ENCODE results near the gene GNAI2. TPM values are rescaled to one million over a fixed set of nuclear protein-coding genes. Genes with fewer than 3 reads are reported as not detected.
"Not testable (repeated sequence)": the region's sequence is repeated elsewhere in the genome, so short reads cannot be mapped to it uniquely, and the experiment has no call there.

Gene GNAI2
- total RNA-seq, 1 donor, result 596 TPM

GRCh38 chr3:50274371-50275104 is 38.5 kb downstream of the GNAI2 start:
- DNase-seq (ENCODE audit: low read depth in 2 of 3, low spot score in 2 of 3), result peak; percentile 55 to 77 (median 71)

GRCh38 chr3:50275141-50275995 is 39.4 kb downstream of the GNAI2 start:
- DNase-seq (ENCODE audit: low read depth in 2 of 3, low spot score in 2 of 3), result no peak

- DNase-seq (ENCODE audit: low read depth in 2 of 3, low spot score in 2 of 3), result peak in 2 of 3 donors; percentile 58 to 63
These were observed 40.2 kb downstream of the GNAI2 start for GRCh38 chr3:50275996-50276761.

DNA sequence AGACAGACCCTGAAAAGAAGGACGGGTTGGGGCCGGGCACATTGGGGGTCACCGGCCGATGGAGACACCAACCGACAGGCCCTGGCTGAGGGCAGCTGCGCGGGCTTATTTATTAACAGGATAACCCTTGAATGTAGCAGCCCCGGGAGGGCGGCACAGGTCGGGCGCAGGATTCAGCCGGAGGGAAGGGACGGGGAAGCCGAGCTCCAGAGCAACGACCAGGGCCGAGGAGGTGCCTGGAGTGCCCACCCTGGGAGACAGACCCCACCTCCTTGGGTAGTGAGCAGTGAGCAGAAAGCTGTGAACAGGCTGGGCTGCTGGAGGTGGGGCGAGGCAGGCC is 40.7 kb downstream of the GNAI2 start:
- DNase-seq (ENCODE audit: low read depth in 2 of 3, low spot score in 2 of 3), result no peak

DNA sequence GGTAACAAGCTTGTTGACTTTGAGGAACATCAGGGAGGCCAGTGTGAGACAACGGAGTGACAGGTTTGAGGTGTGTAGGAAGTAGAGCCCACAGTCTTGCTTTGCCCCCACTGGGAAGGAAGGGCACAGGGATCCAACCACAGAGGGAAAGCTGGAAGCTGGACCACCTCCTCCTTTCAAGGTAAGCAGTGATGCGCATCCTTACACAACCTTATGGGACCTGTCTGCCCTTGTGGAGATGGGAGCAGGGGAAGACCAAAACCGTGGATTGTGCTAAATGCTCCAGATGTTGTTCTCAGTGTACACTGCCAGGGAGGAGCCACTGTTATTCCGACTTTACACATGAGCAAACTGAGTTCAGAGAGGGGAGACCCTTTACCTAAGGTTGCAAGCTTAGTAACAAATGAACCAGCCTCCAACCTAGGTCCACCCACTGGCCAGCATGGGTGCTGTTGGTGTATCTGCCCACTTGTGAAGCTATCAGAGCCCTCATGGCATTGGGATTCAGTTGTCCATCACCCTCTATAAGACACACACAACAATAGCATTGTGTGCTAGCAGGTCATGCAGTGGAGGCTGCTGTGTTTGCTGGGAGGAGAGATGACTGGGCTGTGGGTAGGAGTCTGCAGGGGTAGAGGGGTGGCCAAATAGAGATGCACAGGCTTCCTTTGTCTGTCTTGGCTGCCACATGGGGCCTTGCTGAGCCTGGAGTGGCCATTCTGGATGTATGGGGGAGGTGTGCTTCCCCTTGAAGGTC is 42.3 kb downstream of the GNAI2 start:
- DNase-seq (ENCODE audit: low read depth in 2 of 3, low spot score in 2 of 3), result no peak

GRCh38 chr3:50278880-50279224 is 42.8 kb downstream of the GNAI2 start, which contains the start of gene LSMEM2:
LSMEM2 (plus strand) TSS chr3:50279087; CDS start chr3:50279114, 27 bp downstream.
- no peak for DNase-seq (ENCODE audit: low read depth in 2 of 3, low spot score in 2 of 3)

DNA sequence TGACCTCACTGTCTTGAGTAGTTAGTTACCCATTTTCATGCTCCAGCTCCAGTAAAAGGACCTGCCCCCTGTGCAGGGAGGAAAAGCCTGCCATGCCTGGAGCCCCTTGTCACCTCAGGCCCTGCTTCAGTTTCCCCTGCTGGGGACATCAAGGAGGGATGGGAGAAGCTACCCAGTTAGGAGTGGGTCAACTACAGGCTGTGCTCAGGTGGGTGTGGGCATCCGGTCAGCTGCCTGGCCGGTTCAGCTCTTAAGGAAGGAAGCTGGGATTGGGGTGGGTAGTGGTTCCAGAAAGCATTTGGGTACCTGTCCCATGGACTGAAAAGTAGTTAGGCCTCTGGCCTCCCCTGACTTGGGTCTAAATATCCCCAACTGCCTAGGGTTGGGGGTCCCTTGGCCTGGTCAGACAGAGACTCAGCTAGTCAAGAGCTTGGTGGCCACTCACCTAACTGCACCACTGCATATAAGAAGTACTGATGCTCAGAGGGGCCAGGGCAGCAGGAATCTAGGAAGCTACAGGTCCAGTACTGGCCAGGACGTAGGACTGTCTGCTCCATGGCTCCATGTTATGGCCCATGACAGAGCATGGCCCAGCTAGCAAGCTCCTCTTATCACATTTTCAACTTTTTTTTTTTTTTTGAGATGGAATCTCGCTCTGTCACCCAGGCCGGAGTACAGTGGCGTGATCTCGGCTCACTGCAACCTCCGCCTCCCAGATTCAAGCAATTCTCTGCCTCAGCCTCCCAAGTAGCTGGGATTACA is 43.4 kb downstream of the GNAI2 start:
- DNase-seq (ENCODE audit: low read depth in 2 of 3, low spot score in 2 of 3), result no peak

GRCh38 chr3:50284121-50284520 is 48.1 kb downstream of the GNAI2 start:
- not testable (repeated sequence) for DNase-seq (ENCODE audit: low read depth in 2 of 3, low spot score in 2 of 3)

GRCh38 chr3:50286322-50287227 is 50.6 kb downstream of the GNAI2 start:
- no peak for DNase-seq (ENCODE audit: low read depth in 2 of 3, low spot score in 2 of 3)

- DNase-seq (ENCODE audit: low read depth in 2 of 3, low spot score in 2 of 3), result no peak
These were observed 51.3 kb downstream of the GNAI2 start for GRCh38 chr3:50287262-50287661.

DNA sequence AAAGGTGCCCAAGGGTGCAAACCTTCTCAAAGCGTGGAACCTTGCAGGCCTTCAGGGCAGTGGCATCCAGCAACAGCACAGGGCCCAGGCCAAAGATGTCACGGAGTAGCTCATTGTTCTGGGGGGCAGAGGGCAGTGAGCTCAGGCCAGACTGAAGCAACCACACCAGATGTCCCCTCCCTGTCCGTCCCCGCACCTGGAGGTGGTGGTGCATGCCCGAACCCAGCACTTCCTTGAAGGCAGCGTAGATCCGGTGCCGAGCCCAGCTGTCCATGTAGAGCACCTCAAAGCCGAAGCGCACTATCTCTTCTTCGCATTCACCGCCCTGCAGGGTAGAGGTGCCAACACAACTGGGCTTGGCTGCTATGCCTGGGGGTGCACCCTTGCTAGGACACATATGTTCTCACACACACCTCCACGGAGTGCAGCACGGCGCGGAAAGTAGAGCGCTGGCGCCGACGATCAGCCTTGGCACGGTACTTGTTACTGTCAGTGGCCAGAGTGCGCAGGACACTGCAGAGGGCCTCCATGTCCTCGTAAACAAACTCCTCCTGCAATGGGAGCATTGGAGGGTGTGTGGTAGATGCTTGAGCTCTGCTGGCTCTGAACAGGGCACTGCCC is 52.5 kb downstream of the GNAI2 start:
- no peak for DNase-seq (ENCODE audit: low read depth in 2 of 3, low spot score in 2 of 3)

GRCh38 chr3:50289130-50289529 is 53.1 kb downstream of the GNAI2 start:
- no peak for DNase-seq (ENCODE audit: low read depth in 2 of 3, low spot score in 2 of 3)

DNA sequence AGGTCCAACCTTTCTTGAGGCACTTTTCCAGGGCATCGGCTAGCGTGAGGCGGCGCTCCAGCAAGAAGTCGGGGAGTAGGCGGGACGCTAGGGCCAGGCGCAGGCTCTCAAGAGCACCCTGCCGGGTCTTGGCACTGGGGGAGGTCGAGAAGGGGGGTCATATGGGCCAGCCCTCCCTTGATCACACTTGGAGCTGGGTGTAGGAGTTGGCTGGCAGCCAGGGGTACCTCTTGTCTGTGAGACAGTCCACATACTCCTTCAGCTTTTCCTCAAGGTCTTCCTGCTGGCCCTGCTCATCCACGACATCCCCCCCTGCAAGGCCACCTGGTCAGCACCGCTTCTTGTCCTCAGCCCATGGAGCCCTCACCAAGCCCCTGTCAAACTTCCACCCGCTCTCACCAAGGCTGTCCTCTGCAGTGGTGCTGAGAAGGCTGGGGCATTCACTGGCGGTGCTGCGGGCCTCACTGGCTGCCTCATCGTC is 54.2 kb downstream of the GNAI2 start:
- DNase-seq (ENCODE audit: low read depth in 2 of 3, low spot score in 2 of 3), result no peak

- DNase-seq (ENCODE audit: low read depth in 2 of 3, low spot score in 2 of 3), result peak; percentile 84 to 97 (median 96)
These were observed 56.4 kb downstream of the GNAI2 start, which contains the start of gene IFRD2 for GRCh38 chr3:50292159-50293078. IFRD2 (minus strand) TSS chr3:50292429; CDS start chr3:50292274, 155 bp downstream.

- DNase-seq (ENCODE audit: low read depth in 2 of 3, low spot score in 2 of 3), result no peak
These were observed 57.2 kb downstream of the GNAI2 start for GRCh38 chr3:50293079-50293801.

GRCh38 chr3:50294089-50294488 is 58.1 kb downstream of the GNAI2 start:
- no peak for DNase-seq (ENCODE audit: low read depth in 2 of 3, low spot score in 2 of 3)
